Suppressor macrophage treated with lipopolysaccharide for 1 hour (primary cell): ENCODE measurements around the gene NIPAL3.
"Not testable (repeated sequence)": the region's sequence is repeated elsewhere in the genome, so short reads cannot be mapped to it uniquely, and the experiment has no call there.

Experiments
- DNase-seq, 3 donors: peaks; one replicate each; pipeline ENCODE4 v3.0.0-alpha.2; 2020 to 2022

The NIPAL3 gene

GRCh38 chr1:24425441-24425840, 9.8 kb downstream of the NIPAL3 start:
- no peak for DNase-seq

GRCh38 chr1:24425922-24426321, 10.3 kb downstream of the NIPAL3 start:
- DNase-seq: no peak

GRCh38 chr1:24426744-24427544, 11.3 kb downstream of the NIPAL3 start:
- no peak for DNase-seq

GRCh38 chr1:24427545-24427862, 11.9 kb downstream of the NIPAL3 start:
- DNase-seq: no peak

GRCh38 chr1:24435782-24436365, 20.3 kb downstream of the NIPAL3 start:
- no peak for DNase-seq

GRCh38 chr1:24437631-24438396, 22.2 kb downstream of the NIPAL3 start:
- DNase-seq: no peak

GRCh38 chr1:24438423-24438901, 22.9 kb downstream of the NIPAL3 start:
- no peak for DNase-seq

GRCh38 chr1:24440436-24440835, 24.8 kb downstream of the NIPAL3 start:
- no peak for DNase-seq

- no peak for DNase-seq
Measured at GRCh38 chr1:24441480-24441879, 25.9 kb downstream of the NIPAL3 start.

GRCh38 chr1:24441996-24442668, 26.5 kb downstream of the NIPAL3 start:
- DNase-seq: no peak

GRCh38 chr1:24442764-24443163, 27.2 kb downstream of the NIPAL3 start:
- no peak for DNase-seq

GRCh38 chr1:24443241-24443656, 27.6 kb downstream of the NIPAL3 start:
- no peak for DNase-seq

- not testable (repeated sequence) for DNase-seq
Measured at GRCh38 chr1:24446446-24446845, 30.8 kb downstream of the NIPAL3 start.

- DNase-seq: no peak
Measured at GRCh38 chr1:24450316-24450715, 34.7 kb downstream of the NIPAL3 start.

GRCh38 chr1:24450857-24451397, 35.3 kb downstream of the NIPAL3 start:
- DNase-seq: no peak

- no peak for DNase-seq
Measured at GRCh38 chr1:24451746-24452145, 36.1 kb downstream of the NIPAL3 start.

- DNase-seq: peak in 2 of 3 donors; percentile 13 to 26
Measured at GRCh38 chr1:24452922-24453485, 37.4 kb downstream of the NIPAL3 start.

- DNase-seq: peak; percentile 73 to 83 (median 74)
Measured at GRCh38 chr1:24454673-24455072, 39.1 kb downstream of the NIPAL3 start.

GRCh38 chr1:24455272-24455671, 39.7 kb downstream of the NIPAL3 start:
- DNase-seq: no peak

- no peak for DNase-seq
Measured at GRCh38 chr1:24457866-24458265, 42.3 kb downstream of the NIPAL3 start.

GRCh38 chr1:24459551-24460266, 44.1 kb downstream of the NIPAL3 start:
- DNase-seq: no peak

- not testable (repeated sequence) for DNase-seq
Measured at GRCh38 chr1:24462128-24462527, 46.5 kb downstream of the NIPAL3 start.
